NCI-H345 treated with DMSO at 0.1 percent for 48 hours (cell line): ENCODE data around the gene MYO18A.
A peak's percentile ranks its signal among the peaks of the same experiment; 100 is the strongest.
"Not testable (repeated sequence)": the region's sequence is repeated elsewhere in the genome, so short reads cannot be mapped to it uniquely, and the experiment has no call there.

ENCODE experiments used
- DNase-seq: peaks from one replicate; lab custom pipeline; 2025; ENCODE audit not compliant: unreplicated experiment; lab: John Stamatoyannopoulos, UW

Gene MYO18A

GRCh38 chr17:29107933-29108822 is 72.0 kb downstream of the MYO18A start:
- DNase-seq: no peak

GRCh38 chr17:29107084-29107483 is 73.1 kb downstream of the MYO18A start:
- no peak for DNase-seq

GRCh38 chr17:29103341-29103740 is 76.9 kb downstream of the MYO18A start:
- no peak for DNase-seq

GRCh38 chr17:29102741-29103181 is 77.4 kb downstream of the MYO18A start:
- no peak for DNase-seq

GRCh38 chr17:29102046-29102445 is 78.2 kb downstream of the MYO18A start:
- DNase-seq: no peak

- no peak for DNase-seq
Measured at GRCh38 chr17:29100296-29100695, 79.9 kb downstream of the MYO18A start.

GRCh38 chr17:29099527-29099926 is 80.7 kb downstream of the MYO18A start:
- no peak for DNase-seq

GRCh38 chr17:29096094-29096493 is 84.1 kb downstream of the MYO18A start:
- no peak for DNase-seq

GRCh38 chr17:29095439-29095838 is 84.8 kb downstream of the MYO18A start:
- no peak for DNase-seq

GRCh38 chr17:29094101-29094708 is 86.0 kb downstream of the MYO18A start:
- no peak for DNase-seq

- no peak for DNase-seq
Measured at GRCh38 chr17:29093090-29093871, 86.9 kb downstream of the MYO18A start.

- DNase-seq: no peak
Measured at GRCh38 chr17:29091606-29092289, 88.5 kb downstream of the MYO18A start.

GRCh38 chr17:29090750-29091605 is 89.2 kb downstream of the MYO18A start:
- no peak for DNase-seq

- DNase-seq: no peak
Measured at GRCh38 chr17:29090108-29090507, 90.1 kb downstream of the MYO18A start.

GRCh38 chr17:29089601-29090044 is 90.6 kb downstream of the MYO18A start:
- no peak for DNase-seq

GRCh38 chr17:29088782-29089181 is 91.4 kb downstream of the MYO18A start:
- not testable (repeated sequence) for DNase-seq

GRCh38 chr17:29086628-29087332 is 93.4 kb downstream of the MYO18A start:
- DNase-seq: no peak

- DNase-seq: no peak
Measured at GRCh38 chr17:29085223-29085622, 95.0 kb downstream of the MYO18A start.

- DNase-seq: peak; percentile 83
Measured at GRCh38 chr17:29084541-29085146, 95.6 kb downstream of the MYO18A start.
